T-helper 2 cell treated with Interferon-gamma antibody and Interleukin-4, amounts not matched to agents 5 μg/mL and 100 μg/mL, for 36 hours (primary cell): ENCODE data around the gene FAM193A.
A peak's percentile ranks its signal among the peaks of the same experiment; 100 is the strongest.

Experiments
- DNase-seq: peaks from one replicate; pipeline ENCODE4 v3.0.0; 2021; ENCODE audit warnings: low spot score
- H3K27ac Mint-ChIP-seq: one replicate; pipeline ENCODE4 v1.8.0; 2021; ENCODE audit warnings: mild to moderate bottlenecking, mixed read lengths
- H3K27me3 Mint-ChIP-seq: one replicate; pipeline ENCODE4 v1.8.0; 2021; ENCODE audit warnings: low read depth, mixed read lengths
- H3K36me3 Mint-ChIP-seq: one replicate; pipeline ENCODE4 v1.8.0; 2021; ENCODE audit warnings: low read depth, mixed read lengths
- H3K4me1 Mint-ChIP-seq: one replicate; pipeline ENCODE4 v1.8.0; 2021; ENCODE audit warnings: low read depth, mixed read lengths
- H3K4me3 Mint-ChIP-seq: one replicate; pipeline ENCODE4 v1.8.0; 2022; ENCODE audit warnings: mild to moderate bottlenecking, moderate library complexity, mixed read lengths
- H3K9me3 Mint-ChIP-seq: one replicate; pipeline ENCODE4 v1.8.0; 2021; ENCODE audit warnings: mixed read lengths

Gene FAM193A, protein sequence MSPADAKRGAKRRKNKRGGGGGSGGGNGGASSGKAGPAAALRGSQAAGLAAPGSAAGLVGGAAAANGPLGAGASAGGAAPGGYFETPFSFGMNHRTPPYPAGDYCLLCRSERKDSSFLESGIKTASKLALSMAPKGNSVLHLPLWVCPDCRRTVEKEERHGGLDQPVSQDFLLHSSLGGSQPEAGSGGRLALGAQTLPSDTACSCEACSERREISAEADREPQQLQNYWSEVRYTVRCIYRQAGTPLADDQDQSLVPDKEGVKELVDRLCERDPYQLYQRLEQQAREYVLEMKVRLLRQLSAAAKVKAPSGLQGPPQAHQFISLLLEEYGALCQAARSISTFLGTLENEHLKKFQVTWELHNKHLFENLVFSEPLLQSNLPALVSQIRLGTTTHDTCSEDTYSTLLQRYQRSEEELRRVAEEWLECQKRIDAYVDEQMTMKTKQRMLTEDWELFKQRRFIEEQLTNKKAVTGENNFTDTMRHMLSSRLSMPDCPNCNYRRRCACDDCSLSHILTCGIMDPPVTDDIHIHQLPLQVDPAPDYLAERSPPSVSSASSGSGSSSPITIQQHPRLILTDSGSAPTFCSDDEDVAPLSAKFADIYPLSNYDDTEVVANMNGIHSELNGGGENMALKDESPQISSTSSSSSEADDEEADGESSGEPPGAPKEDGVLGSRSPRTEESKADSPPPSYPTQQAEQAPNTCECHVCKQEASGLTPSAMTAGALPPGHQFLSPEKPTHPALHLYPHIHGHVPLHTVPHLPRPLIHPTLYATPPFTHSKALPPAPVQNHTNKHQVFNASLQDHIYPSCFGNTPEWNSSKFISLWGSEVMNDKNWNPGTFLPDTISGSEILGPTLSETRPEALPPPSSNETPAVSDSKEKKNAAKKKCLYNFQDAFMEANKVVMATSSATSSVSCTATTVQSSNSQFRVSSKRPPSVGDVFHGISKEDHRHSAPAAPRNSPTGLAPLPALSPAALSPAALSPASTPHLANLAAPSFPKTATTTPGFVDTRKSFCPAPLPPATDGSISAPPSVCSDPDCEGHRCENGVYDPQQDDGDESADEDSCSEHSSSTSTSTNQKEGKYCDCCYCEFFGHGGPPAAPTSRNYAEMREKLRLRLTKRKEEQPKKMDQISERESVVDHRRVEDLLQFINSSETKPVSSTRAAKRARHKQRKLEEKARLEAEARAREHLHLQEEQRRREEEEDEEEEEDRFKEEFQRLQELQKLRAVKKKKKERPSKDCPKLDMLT (N-terminal part only)

GRCh38 chr4:2536193-2537010, at the start of gene FAM193A:
FAM193A (plus strand) TSS chr4:2536647; CDS start chr4:2536916, 269 bp downstream.
- Mint-ChIP-seq H3K36me3 (peaks cover 7% of the 10 kb centered on the region), H3K9me3 (no peaks in the 10 kb centered on the region), H3K27ac (peak within 1 kb of the TSS; percentile 93), H3K4me3 (peak within 1 kb of the TSS; percentile 91), H3K4me1 (peaks cover 15% of the 10 kb centered on the region), H3K27me3 (no peaks in the 10 kb centered on the region)
- DNase-seq: peak; percentile 100

GRCh38 chr4:2486981-2487380, 49.5 kb upstream of the FAM193A start:
- Mint-ChIP-seq H3K4me3 (no peak overlapping the region), H3K4me1 (peaks cover 50% of the 10 kb centered on the region), H3K27me3 (no peaks in the 10 kb centered on the region), H3K36me3 (peaks cover 24% of the 10 kb centered on the region), H3K27ac (peak overlapping the region; percentile 66), H3K9me3 (no peaks in the 10 kb centered on the region)
- no peak for DNase-seq

- Mint-ChIP-seq H3K27me3 (no peaks in the 10 kb centered on the region), H3K9me3 (no peaks in the 10 kb centered on the region), H3K4me1 (peaks cover 44% of the 10 kb centered on the region), H3K27ac (no peak overlapping the region), H3K36me3 (peaks cover 29% of the 10 kb centered on the region), H3K4me3 (no peak overlapping the region)
- no peak for DNase-seq
Observed at GRCh38 chr4:2487632-2488031, 48.8 kb upstream of the FAM193A start.

DNA sequence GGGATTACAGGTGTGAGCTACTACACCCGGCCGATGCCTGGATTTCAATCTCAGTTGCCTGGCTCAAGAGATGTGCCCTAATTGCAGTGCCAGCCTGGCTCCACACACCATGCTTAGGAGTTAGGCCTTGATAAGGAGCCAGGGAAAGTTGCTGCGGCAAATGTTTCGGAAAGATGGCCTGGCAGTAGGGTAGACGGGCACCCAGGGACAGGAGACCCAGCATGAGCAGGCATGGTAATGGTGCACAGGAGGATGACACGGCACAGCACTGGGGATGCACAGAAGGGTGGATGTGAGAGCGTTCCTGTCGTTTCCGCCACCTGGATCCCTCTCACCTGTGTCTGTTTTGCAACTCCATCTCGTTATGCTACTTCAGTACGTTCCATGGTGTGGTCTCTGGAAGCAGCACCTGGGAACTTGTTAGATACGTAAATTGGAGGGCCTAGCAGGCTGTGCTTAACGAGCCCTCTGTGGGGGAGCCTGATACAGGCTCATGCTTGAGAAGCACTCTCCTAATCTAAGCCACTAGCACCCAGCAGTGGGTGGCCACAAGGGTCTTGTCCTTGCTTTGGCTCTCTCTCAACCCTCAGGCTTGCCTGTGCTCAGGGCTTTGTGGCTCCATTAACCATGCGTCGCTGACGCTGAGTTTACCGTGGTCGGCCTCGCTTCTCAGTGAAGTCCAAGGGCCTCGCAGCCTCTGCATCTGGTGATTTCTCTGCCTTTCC, 47.2 kb upstream of the FAM193A start:
- no peaks in the 10 kb centered on the region for H3K9me3 Mint-ChIP-seq

DNA sequence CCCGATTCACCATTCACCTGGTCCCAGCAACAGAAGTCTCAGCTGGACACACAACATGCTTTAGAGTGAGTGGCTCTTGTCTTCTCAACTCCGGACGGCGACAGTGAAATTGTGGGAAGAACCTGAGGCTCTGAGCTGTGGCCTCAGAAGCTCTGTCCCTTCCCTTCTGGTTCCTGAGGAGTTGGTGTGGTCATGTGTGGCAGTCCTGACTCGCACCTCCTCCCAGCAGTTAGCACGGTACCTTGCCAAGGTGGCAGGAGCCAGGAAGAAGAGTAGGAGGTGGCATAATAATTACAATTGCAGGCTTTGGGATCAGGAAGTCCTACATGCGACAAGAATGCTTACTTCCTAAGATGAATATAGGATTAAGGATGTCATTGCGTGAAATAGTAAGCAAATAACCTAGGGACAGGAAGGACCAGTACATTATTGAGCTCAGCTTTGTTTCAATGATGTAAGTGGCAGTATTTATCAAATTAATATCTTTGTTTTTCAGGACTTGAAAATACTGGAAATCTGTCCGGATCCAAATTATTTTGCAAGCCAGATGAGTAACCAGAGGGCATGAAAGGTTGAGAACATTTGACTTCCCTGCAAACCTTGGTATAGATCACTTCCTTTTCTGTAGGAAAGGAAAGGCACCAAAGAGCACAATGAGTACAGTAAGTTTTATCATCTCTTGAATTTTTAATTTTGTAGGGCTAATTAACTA, 46.5 kb upstream of the FAM193A start:
- Mint-ChIP-seq H3K4me1 (peaks cover 27% of the 10 kb centered on the region), H3K9me3 (no peaks in the 10 kb centered on the region), H3K4me3 (no peak overlapping the region), H3K27me3 (no peaks in the 10 kb centered on the region), H3K27ac (no peak overlapping the region), H3K36me3 (peaks cover 40% of the 10 kb centered on the region)
- DNase-seq: no peak

More for the DNA sequence above, 47.2 kb upstream of the FAM193A start:
- no peak for DNase-seq
- H3K36me3 Mint-ChIP-seq: peaks cover 36% of the 10 kb centered on the region
- H3K27me3 Mint-ChIP-seq: no peaks in the 10 kb centered on the region
- H3K4me1 Mint-ChIP-seq: peaks cover 33% of the 10 kb centered on the region
- no peak overlapping the region for H3K4me3 Mint-ChIP-seq
- no peak overlapping the region for H3K27ac Mint-ChIP-seq

GRCh38 chr4:2492970-2493369, 43.5 kb upstream of the FAM193A start:
- DNase-seq: no peak
- Mint-ChIP-seq H3K9me3 (no peaks in the 10 kb centered on the region), H3K36me3 (peaks cover 63% of the 10 kb centered on the region), H3K4me1 (peaks cover 7% of the 10 kb centered on the region), H3K27ac (no peak overlapping the region), H3K4me3 (no peak overlapping the region), H3K27me3 (no peaks in the 10 kb centered on the region)

DNA sequence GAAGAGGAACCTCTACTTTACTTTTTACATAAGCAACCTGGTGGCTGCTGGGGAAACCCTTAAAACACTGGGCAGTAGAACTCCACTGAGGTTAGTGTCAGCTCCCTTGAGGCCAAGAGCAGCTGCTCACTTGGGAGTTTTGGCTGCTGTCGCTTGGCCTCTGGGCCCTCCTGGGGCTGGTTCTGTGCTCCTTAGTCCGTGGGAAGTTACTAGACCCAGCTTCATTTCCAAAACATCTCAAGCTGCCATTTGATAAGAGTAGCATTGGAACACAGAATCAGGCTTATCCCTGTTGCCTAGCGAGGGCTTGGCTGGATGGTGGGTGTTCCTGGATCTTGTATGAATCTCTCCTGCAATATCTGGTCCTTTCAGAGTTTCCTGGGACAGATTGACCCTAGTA, 41.5 kb upstream of the FAM193A start:
- H3K9me3 Mint-ChIP-seq: no peaks in the 10 kb centered on the region
- peaks cover 60% of the 10 kb centered on the region for H3K36me3 Mint-ChIP-seq
- H3K4me1 Mint-ChIP-seq: peaks cover 3% of the 10 kb centered on the region
- H3K27me3 Mint-ChIP-seq: no peaks in the 10 kb centered on the region
- H3K4me3 Mint-ChIP-seq: no peak overlapping the region
- H3K27ac Mint-ChIP-seq: no peak overlapping the region
- no peak for DNase-seq

- peaks cover 3% of the 10 kb centered on the region for H3K4me1 Mint-ChIP-seq
- no peak overlapping the region for H3K4me3 Mint-ChIP-seq
- no peak overlapping the region for H3K27ac Mint-ChIP-seq
- peaks cover 65% of the 10 kb centered on the region for H3K36me3 Mint-ChIP-seq
- DNase-seq: no peak
- no peaks in the 10 kb centered on the region for H3K9me3 Mint-ChIP-seq
- H3K27me3 Mint-ChIP-seq: no peaks in the 10 kb centered on the region
Observed at GRCh38 chr4:2497324-2497723, 39.1 kb upstream of the FAM193A start.

GRCh38 chr4:2497931-2498330, 38.5 kb upstream of the FAM193A start:
- no peak for DNase-seq
- Mint-ChIP-seq H3K4me3 (no peak overlapping the region), H3K4me1 (peaks cover 3% of the 10 kb centered on the region), H3K9me3 (no peaks in the 10 kb centered on the region), H3K27me3 (no peaks in the 10 kb centered on the region), H3K27ac (no peak overlapping the region), H3K36me3 (peaks cover 61% of the 10 kb centered on the region)

DNA sequence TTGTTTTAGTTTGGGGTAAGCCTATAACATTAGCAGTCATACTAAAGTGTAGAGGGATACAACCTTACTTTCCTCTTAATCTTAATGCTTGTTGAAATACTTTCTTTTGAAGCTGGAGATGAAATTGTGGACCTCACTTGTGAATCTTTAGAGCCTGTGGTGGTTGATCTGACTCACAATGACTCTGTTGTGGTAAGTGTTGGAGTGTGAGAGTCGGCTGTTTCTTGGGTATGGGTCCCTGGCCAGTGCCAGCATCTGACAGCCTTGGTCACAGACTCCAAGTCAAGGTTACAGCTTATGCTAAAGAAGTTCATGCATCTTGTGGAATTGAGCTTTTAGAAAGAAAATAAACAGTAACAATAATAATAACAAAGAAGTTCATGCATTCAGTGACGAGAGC, 35.9 kb upstream of the FAM193A start:
- Mint-ChIP-seq H3K9me3 (no peaks in the 10 kb centered on the region), H3K36me3 (peaks cover 58% of the 10 kb centered on the region), H3K27ac (no peak overlapping the region), H3K27me3 (no peaks in the 10 kb centered on the region), H3K4me3 (no peak overlapping the region), H3K4me1 (peaks cover 3% of the 10 kb centered on the region)
- no peak for DNase-seq

DNA sequence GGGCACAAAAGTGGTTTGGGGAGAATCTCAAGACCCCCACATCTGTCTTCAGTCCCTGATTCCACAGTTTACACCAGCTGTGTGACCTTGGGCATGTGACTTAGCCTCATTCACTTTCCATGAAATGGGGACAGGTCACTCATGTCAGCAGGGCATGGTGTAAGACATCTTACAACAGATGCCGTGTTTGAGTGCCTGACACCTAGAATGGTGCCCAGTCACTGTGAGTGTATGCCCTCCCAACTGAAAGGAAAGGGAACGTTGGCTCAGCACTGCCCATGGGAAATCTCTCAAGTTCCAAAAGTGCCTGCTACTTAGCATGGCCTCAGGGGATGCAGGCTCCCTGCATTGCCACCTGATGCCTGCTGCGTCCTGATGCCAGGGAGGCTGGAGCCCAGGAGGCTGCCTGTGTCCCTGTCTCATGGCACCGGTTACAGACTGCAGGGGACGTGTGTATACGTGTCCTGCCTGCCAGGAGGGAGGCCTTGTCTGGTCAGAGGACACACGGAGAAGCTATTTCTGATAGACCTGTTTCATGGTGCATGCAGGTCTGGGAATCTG, 35.3 kb upstream of the FAM193A start:
- Mint-ChIP-seq H3K9me3 (no peaks in the 10 kb centered on the region), H3K27me3 (no peaks in the 10 kb centered on the region), H3K27ac (no peak overlapping the region), H3K4me1 (peaks cover 3% of the 10 kb centered on the region), H3K4me3 (no peak overlapping the region), H3K36me3 (peaks cover 54% of the 10 kb centered on the region)
- no peak for DNase-seq

DNA sequence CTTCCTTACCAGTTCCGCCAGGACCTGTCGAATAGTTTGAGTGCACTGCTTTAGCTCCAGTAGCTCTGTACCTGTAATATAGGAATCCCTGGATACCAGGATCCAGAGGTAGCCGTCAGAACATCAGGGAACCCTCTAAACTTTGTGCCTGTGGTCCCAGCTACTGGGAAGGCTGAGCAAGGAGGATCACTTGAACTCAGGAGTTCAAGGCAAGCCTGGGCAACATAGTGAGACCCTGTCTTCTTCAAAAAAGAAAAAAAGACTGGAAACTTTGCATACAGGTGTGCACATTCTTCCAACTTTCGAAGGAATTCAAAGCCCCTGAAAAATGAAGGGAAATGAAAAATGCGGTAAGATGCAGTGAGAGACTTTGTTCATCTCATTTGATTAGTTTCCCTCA, 32.6 kb upstream of the FAM193A start:
- Mint-ChIP-seq H3K27me3 (no peaks in the 10 kb centered on the region), H3K9me3 (no peaks in the 10 kb centered on the region), H3K36me3 (peaks cover 52% of the 10 kb centered on the region), H3K4me1 (peaks cover 2% of the 10 kb centered on the region), H3K27ac (no peak overlapping the region), H3K4me3 (no peak overlapping the region)
- no peak for DNase-seq
